NK-92 treated with Interleukin-12 subunit alpha and Interleukin-12 subunit beta, amount 100 ng/mL, for 24 hours (cell line): Measurements from ENCODE around the gene CAMK2G.

ENCODE experiments used
- DNase-seq: peaks from one replicate; lab custom pipeline; 2025; lab: John Stamatoyannopoulos, UW

The CAMK2G gene

GRCh38 chr10:73863039-73863817, 11.1 kb downstream of the CAMK2G start:
- DNase-seq, result no peak

- DNase-seq, result no peak
These were observed 12.3 kb downstream of the CAMK2G start for GRCh38 chr10:73862011-73862410.

DNA sequence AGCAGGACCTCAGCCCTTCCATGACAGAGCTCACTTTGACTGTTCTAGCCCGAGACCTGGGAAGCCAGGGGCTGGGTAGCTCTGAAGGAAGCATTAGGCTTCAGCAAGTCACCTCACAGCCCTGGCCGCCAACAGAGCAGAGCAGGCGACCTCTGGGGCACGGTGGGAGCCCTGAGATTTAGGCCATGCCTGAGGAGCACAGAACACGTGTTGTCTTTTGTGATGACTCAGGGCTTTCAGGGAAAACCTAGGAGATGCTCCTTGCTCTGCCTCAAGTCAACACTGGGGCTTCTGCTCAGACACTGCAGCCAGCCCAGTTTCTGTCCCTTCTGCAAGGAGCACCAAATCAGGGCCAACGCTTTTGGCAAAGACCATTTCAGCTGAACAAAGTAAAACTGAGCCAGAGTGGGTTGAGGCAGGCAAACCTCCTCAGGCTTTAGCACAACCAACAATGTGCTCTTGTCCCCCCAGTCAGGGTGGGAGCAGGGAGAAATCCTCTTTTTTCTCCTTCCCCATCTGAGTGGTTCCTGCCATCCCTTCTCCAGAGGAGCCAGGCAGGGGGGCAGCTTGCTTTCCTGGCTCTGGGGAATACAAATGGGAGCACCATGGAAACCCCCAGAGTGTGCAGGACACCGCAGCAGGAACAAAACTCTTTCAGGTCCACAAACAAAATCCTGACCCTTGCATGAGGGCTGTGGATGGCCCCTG, 14.4 kb downstream of the CAMK2G start:
- DNase-seq, result no peak

GRCh38 chr10:73859428-73859783, 14.9 kb downstream of the CAMK2G start:
- no peak for DNase-seq

- no peak for DNase-seq
These were observed 15.5 kb downstream of the CAMK2G start for GRCh38 chr10:73858750-73859427.

DNA sequence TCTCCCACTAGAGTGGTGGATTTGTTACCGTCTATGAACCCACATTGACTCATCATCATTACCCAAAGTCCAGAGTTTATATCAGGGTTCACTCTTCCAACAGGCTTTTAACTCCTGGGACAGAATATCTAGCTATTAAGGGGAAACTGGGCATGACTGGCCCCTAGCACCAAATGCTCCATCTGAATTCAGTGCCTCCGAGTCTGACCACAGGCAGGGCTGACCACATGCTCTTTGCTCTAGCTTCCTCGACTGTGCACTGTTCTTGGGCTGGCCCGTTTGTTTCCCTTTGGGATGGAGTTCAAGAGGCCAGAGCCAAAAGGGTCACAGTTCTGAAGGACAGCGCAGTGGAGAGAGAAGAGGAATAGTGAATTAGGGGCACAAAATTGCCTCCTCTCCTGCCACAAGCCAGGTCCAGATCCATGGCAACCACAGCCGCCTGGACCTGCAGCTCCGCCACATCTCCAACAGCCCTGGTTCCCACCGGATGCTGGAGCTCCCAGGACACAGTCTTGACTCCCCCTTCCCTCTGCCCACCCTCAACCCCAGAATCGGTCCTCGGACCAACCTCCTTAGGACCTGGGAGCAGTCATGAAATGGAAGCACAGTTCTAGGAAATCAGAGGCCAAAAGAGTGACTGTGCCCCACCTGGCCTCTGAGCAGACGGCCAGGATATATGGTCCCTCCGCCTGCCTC, 16.2 kb downstream of the CAMK2G start:
- DNase-seq, result no peak

GRCh38 chr10:73857446-73857845, 16.9 kb downstream of the CAMK2G start:
- DNase-seq, result no peak

DNA sequence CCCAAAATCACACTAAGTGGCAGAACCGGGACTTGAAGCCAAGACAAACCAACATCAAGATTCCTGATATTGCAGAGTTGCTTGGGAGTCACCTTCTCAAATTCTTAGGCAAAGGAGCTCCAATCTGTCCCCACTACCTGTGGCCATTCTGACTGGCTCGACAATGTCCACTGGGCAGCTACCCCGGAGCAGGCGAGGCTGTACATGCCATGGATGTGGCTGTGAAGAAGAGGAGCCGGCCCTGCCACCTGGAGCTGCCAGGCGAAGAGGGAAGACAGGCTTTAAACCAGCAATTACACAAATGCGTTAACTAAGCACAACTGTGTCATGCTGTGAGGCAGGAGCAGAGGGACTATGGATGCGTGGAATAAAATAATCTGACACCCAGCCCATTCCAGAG, 18.1 kb downstream of the CAMK2G start:
- no peak for DNase-seq

- no peak for DNase-seq
These were observed 18.9 kb downstream of the CAMK2G start for GRCh38 chr10:73855413-73855812.

DNA sequence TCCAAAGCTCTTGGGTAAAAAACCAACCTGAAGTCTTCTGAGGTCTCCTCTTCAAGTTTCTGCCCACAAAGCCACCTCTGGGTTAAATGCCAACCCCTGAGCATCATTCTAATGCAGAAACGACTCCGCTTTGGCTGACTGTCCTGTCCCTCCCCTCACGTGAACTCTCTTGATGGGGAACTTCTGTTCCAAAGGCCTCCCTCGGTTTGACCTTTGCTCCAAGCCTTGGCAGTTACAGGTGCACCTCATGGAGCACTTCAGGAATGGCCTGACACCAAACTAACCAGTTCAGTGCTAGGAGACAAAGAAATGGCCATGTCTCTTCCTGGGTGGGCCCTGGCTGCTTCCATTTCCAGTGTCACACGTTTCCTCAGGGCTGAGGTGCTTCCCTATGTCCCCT, 20.0 kb downstream of the CAMK2G start:
- DNase-seq, result no peak

- DNase-seq, result no peak
These were observed 21.2 kb downstream of the CAMK2G start for GRCh38 chr10:73853196-73853595.

- no peak for DNase-seq
These were observed 23.4 kb downstream of the CAMK2G start for GRCh38 chr10:73850863-73851461.

DNA sequence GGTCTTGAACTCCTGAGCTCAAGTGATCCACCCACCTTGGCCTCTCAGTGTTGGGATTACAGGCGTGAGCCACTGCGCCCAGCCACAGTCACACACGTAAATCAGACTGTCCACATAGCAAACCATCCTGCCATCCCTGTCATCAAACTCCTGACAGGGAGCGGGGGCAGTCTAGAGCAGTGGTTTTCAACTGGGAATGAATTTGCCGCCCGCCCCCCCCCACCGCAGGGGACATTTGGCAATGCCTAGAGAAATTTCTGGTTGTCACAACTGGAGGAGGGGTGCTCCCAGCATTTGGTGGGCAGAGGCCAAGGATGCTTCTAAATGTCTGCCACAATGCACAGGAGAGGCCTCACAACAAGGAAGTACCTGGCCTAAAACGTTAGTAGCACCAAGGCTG, 24.1 kb downstream of the CAMK2G start:
- DNase-seq, result no peak

- peak; percentile 76 for DNase-seq
These were observed 25.4 kb downstream of the CAMK2G start for GRCh38 chr10:73848821-73849489.

- no peak for DNase-seq
These were observed 27.3 kb downstream of the CAMK2G start for GRCh38 chr10:73847031-73847430.

GRCh38 chr10:73843261-73843660, 31.1 kb downstream of the CAMK2G start:
- no peak for DNase-seq

DNA sequence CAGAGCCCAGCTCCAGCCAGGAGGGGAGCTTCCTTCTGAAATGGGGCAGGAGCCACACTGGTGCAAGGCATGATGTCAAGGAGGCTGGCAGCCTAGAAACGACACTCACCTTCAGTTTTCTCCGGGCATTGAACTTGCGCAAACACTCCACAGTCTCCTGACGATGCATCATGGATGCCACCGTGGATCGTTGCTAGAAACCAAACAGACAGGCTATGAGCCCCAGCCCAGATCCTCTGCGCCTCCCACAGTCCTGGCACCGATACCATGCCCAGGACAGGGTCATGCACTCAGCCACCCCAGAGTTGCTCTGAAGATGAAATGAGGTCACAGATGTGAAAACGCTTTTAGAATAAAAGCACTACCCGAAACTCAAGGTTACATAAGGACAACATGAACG, 32.0 kb downstream of the CAMK2G start:
- DNase-seq, result no peak

GRCh38 chr10:73841526-73842285, 32.6 kb downstream of the CAMK2G start:
- DNase-seq, result no peak

DNA sequence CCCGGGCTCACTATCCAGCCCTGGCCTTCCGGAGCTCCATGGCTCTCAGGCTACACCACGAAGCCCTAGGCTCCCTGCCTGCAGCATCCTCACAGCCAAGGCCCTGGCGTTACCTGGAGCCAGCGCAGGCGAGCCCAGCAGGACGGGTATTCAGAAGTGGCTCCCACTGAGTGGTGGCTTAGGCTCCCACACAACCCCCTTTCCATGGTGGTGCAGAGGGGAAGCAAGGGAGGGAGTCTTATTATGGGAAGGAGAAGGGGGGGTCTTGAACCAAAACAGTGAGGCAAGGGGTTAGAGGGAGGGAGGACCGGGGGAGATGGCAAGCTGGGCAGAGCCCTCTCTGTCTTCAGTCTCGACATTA, 33.3 kb downstream of the CAMK2G start:
- no peak for DNase-seq

DNA sequence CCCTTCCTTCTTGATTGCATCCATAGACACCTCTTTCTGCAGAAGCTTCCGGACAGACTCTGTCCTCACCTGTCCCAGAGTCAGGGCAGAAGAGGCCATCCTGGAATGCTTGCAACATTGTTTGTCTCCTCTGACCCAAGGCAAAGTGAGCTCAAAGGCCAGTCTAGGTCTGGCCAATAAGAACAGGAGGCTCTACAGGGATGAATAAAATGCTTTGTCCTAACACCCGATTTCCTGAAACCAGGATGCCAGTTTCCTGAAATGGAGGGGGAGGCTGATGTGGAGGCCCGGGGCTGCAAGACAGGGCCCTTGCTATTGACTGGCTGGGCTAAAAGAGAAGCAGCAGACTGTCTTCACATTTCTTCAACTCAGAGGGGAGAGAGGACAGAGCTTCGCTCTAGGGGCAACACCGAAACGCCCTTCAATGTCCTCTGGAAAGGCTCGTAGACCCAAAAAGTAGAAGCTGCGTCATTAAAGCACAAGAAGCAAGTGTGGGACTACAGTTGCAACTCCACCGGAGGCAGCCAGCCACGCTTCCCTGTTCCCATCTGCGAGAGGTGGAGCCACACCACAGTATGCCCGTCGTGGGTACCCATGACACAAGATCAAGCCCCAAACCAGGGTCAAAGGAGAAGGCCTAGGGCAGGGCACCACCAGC, 33.8 kb downstream of the CAMK2G start:
- DNase-seq, result no peak
